Suprapubic skin (tissue), 4 donors: ENCODE measurements around the gene UNCX. TPM values are rescaled to one million over a fixed set of nuclear protein-coding genes. Genes with fewer than 3 reads are reported as not detected.

Experiments
- DNase-seq, 2 donors: peaks; one replicate each; pipeline ENCODE4 v3.0.0-alpha.2; 2019; ENCODE audit warnings: low spot score in 2 of 2
- H3K27ac ChIP-seq: fragments of 200-600 bp; sonication (generic); one replicate; pipeline ENCODE4 v1.5.1; 2019
- H3K27me3 ChIP-seq: fragments of 200-600 bp; sonication (generic); one replicate; pipeline ENCODE4 v1.5.1; 2019
- H3K36me3 ChIP-seq: fragments of 200-600 bp; sonication (generic); one replicate; pipeline ENCODE4 v1.5.1; 2019
- H3K4me1 ChIP-seq: fragments of 200-600 bp; sonication (generic); one replicate; pipeline ENCODE4 v1.5.1; 2019
- H3K4me3 ChIP-seq: fragments of 200-600 bp; sonication (generic); one replicate; pipeline ENCODE4 v1.5.1; 2019; ENCODE audit warnings: mild to moderate bottlenecking
- H3K9me3 ChIP-seq: fragments of 200-600 bp; sonication (generic); one replicate; pipeline ENCODE4 v1.5.1; 2019
- EP300 ChIP-seq: sonication (generic); formaldehyde crosslinking; IDR thresholded peaks from one replicate; pipeline ENCODE4 v1.6.1; 2017; ENCODE audit warnings: antibody characterized with exemption
- POLR2A ChIP-seq, 2 donors: fragments of 450-650 bp; IDR thresholded peaks; one replicate each; pipeline ENCODE4 v1.6.1; 2017; ENCODE audit warnings: antibody characterized with exemption in 2 of 2, mild to moderate bottlenecking in 2 of 2, moderate library complexity in 2 of 2
- POLR2AphosphoS5 ChIP-seq, 3 donors: sonication (generic); formaldehyde crosslinking; IDR thresholded peaks; one replicate each; pipeline ENCODE4 v1.6.1; 2017; ENCODE audit warnings: antibody characterized with exemption in 3 of 3
- WGBS: methylation state at CpG from one replicate; pipeline ENCODE4 v1.1.5; 2018; 5-methylcytosine and 5-hydroxymethylcytosine counted together
- total RNA-seq, 4 donors: library from RNA; depleted of rRNA; stranded (reverse); fragments of >200 nt; gene quantifications; one replicate each; pipeline ENCODE4 v1.1.0, GENCODE V29; 2016
- TF ChIP-seq, protein P1 (sequence below), 2 donors: fragments of 200-600 bp in 1 of 2; fragments of 450-650 bp in 1 of 2; sonication (generic) in 1 of 2; IDR thresholded peaks; one replicate each; pipeline ENCODE4 v1.5.1; 2016 to 2019; ENCODE audit warnings: antibody characterized with exemption in 2 of 2, mild to moderate bottlenecking in 1 of 2, moderate library complexity in 1 of 2

Gene UNCX
- total RNA-seq, 4 donors from 2014 or later, result not detected

DNA sequence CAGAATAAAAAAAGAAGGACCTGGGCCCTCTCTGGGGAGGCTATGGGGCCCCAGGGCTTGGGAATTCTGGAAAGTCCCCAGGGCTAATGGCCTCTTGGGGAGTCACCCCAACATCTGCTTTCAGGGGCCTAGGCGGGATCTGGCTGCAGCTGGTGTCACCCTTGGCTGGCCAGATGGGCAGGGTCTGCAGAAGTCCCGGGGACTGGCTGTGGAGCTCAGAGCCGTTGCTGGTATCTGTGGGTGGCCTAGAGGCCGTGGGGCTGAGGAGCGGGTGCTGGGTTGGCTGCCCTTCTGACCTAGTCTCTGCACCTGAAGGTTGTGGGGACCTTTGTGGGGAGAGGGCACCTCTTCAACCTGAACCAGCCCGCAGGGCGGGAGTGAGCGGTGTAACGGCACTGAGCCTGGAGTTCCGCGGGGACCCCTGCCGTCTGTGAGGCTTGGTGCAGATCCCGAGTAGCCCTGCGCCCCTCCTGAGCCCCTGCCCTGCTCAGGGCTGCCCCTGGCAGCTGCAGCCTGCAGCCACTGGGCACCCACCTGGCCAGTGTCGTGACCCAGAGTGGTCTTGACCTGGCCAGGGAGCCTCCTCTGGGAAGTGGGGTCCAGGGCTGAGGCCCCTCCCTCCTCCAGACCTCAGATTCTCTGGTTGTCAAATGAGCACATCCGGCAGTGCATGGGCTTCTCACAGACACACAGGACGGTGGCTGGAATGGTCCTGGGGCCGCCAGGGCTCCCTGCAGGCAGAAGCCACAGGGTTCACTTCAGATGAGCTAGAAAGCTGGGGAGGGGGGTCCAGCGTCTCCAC, 51.5 kb downstream of the UNCX start:
- Histone ChIP-seq H3K36me3 (no peaks in the 10 kb centered on the region), H3K4me1 (no peaks in the 10 kb centered on the region), H3K4me3 (no peak overlapping the region), H3K27me3 (peaks cover 60% of the 10 kb centered on the region), H3K27ac (no peak overlapping the region), H3K9me3 (no peaks in the 10 kb centered on the region)
- 92% methylated on average over 5 of the region's 19 CpGs for WGBS
- no peak for TF ChIP-seq POLR2AphosphoS5 (IDR thresholded peaks at IDR 0.05)
- TF ChIP-seq EP300, result no peak
- TF ChIP-seq POLR2A (IDR thresholded peaks at IDR 0.05), result no peak
- TF ChIP-seq, protein P1, sequence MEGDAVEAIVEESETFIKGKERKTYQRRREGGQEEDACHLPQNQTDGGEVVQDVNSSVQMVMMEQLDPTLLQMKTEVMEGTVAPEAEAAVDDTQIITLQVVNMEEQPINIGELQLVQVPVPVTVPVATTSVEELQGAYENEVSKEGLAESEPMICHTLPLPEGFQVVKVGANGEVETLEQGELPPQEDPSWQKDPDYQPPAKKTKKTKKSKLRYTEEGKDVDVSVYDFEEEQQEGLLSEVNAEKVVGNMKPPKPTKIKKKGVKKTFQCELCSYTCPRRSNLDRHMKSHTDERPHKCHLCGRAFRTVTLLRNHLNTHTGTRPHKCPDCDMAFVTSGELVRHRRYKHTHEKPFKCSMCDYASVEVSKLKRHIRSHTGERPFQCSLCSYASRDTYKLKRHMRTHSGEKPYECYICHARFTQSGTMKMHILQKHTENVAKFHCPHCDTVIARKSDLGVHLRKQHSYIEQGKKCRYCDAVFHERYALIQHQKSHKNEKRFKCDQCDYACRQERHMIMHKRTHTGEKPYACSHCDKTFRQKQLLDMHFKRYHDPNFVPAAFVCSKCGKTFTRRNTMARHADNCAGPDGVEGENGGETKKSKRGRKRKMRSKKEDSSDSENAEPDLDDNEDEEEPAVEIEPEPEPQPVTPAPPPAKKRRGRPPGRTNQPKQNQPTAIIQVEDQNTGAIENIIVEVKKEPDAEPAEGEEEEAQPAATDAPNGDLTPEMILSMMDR (IDR thresholded peaks at IDR 0.05), result no peak
- DNase-seq, result no peak

DNA sequence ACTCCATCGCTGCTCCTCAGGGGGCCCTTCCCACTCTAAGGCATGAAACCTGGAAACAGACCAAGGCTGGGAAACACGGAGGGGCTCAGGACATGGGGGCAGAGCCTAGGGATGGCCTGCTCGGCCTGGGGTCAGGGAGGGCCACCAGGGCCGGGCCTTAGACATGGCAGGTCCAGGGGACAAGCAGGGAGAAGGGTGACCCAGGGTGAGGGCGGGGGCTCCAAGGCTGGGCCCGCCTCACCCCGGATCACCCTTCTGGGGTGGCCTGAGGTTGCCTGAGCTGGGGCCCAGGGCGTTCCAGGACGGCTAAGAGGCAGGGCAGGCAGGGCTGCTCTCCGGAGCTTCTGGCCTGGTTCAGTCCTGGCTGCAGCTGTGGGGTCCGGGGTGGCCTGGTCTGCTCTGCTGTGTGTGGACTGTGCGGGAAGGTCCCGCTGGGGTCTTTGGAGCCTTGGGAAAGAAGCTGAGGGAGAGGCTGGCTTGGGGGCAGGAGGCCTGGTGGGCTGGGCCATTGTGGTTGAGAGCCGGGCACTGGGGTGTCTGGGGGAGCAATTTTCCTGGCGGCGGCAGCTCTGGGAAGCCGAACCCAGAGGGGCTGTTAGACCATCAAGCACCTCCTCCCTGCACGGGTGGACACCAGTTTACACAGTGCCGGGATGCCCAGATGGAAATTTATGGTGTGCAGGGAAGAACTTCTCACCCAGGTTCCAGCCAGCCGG, 52.2 kb downstream of the UNCX start:
- 83% methylated on average over 16 of the region's 20 CpGs for WGBS
- peaks cover 65% of the 10 kb centered on the region for H3K27me3 ChIP-seq

DNA sequence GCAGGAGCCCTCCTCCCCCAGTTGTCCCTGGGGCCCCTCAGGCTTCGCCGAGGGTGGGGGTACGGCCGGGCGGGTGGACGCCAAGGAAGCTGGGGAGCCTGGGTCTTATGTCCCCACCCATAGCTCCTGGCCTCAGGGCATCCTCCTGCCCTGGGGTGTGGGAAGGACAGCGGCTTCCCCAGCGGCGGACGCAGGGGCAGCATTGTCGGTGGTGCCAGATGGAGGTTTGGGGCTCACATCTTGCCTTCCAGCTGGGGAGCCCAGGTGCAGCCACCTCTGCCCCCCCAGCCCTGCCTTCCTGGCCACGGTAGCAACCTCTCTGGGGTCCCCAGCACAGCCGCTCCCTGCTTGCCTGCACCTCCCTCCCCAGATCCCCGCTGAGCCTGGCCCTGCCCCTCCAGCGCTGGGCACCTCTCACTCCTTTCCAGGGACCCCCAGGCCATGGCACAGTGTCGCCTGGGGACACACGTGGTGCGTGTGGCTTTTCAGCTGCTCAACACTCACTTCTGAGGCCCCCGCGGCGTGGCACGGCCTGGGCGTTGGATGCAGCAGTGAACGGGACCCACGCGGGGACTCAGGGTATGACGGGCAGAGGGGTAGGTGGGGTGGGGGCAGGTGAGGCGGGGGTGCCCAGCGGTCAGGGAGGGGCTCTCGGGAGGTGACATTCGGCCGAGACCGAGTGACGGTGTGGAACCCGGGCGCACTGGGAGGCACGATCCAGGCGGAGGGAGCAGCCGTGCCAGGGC, 53.1 kb downstream of the UNCX start:
- no peak overlapping the region for H3K4me3 ChIP-seq
- peaks cover 12% of the 10 kb centered on the region for H3K4me1 ChIP-seq
- peaks cover 73% of the 10 kb centered on the region for H3K27me3 ChIP-seq
- 86% methylated on average over 25 of the region's 39 CpGs for WGBS
- no peaks in the 10 kb centered on the region for H3K9me3 ChIP-seq
- no peaks in the 10 kb centered on the region for H3K36me3 ChIP-seq
- DNase-seq, result no peak
- no peak overlapping the region for H3K27ac ChIP-seq
- no peak for TF ChIP-seq POLR2AphosphoS5 (IDR thresholded peaks at IDR 0.05)

More for the DNA sequence above, 52.2 kb downstream of the UNCX start:
- TF ChIP-seq EP300, result no peak
- TF ChIP-seq, protein P1 (IDR thresholded peaks at IDR 0.05), result no peak
- no peak for TF ChIP-seq POLR2AphosphoS5 (IDR thresholded peaks at IDR 0.05)
- no peak for TF ChIP-seq POLR2A (IDR thresholded peaks at IDR 0.05)
- no peak overlapping the region for H3K4me3 ChIP-seq
- H3K36me3 ChIP-seq, result no peaks in the 10 kb centered on the region
- no peak for DNase-seq
- no peak overlapping the region for H3K27ac ChIP-seq
- H3K4me1 ChIP-seq, result peaks cover 4% of the 10 kb centered on the region
- H3K9me3 ChIP-seq, result no peaks in the 10 kb centered on the region

Other genes with a start within 250 kb of the UNCX start
- gene CYP2W1, start 249.7 kb upstream of the UNCX start, total RNA-seq, result 10 to 100 TPM; 13.3 to 20.8 (median 15.4) TPM
- gene GPR146, start 188.3 kb upstream of the UNCX start, total RNA-seq, result 10 to 100 TPM; 24.1 to 50.8 (median 39.3) TPM
- gene GPER1, start 144.8 kb upstream of the UNCX start, total RNA-seq, result 10 to 100 TPM in 1 of 4 donors, 1 to 10 TPM in 3; 2.6 to 11.9 (median 5.1) TPM
- gene ZFAND2A, start 72.7 kb upstream of the UNCX start, total RNA-seq, result 10 to 100 TPM; 17.8 to 27.0 (median 22.3) TPM
- 10 to 100 TPM; 15.7 to 23.5 (median 16.9) TPM for gene MICALL2, start 226.6 kb downstream of the UNCX start, total RNA-seq